WTC11 (cell line): ENCODE data around the gene ODAD3. TPM values are rescaled to one million over a fixed set of nuclear protein-coding genes. Genes with fewer than 3 reads are reported as not detected.

Experiments used
- ATAC-seq: fragments of 200-7000 bp; cut with Tn5 transposase; 2 replicates; pipeline ENCODE4 v1.10.0; 2021; ENCODE audit warnings: mild to moderate bottlenecking, moderate library complexity
- CTCF ChIA-PET: fragments of 300-600 bp; sonication (Branson Sonifier 250); formaldehyde crosslinking; loops from one replicate; lab custom pipeline; 2021; ENCODE audit warnings: antibody characterized with exemption; lab: Charles Lee
- POLR2A ChIA-PET: fragments of 350-600 bp; sonication (Branson Sonifier 250); formaldehyde crosslinking; loops from one replicate; lab custom pipeline; 2021; ENCODE audit warnings: antibody characterized with exemption; lab: Charles Lee
- DNase-seq: peaks from one replicate; pipeline ENCODE4 v3.0.0; 2021; ENCODE audit warnings: low spot score
- H3K27ac Mint-ChIP-seq: 2 replicates; pipeline ENCODE4 v1.8.0; 2021; ENCODE audit warnings: mixed read lengths
- H3K27me3 Mint-ChIP-seq: 2 replicates; pipeline ENCODE4 v1.8.0; 2021; ENCODE audit warnings: low read depth, mild to moderate bottlenecking, moderate library complexity, mixed read lengths
- H3K36me3 Mint-ChIP-seq: 2 replicates; pipeline ENCODE4 v1.8.0; 2021; ENCODE audit warnings: mixed read lengths
- H3K4me1 Mint-ChIP-seq: 2 replicates; pipeline ENCODE4 v1.8.0; 2022; ENCODE audit warnings: mixed read lengths
- H3K4me3 Mint-ChIP-seq: 2 replicates; pipeline ENCODE4 v1.8.0; 2021; ENCODE audit warnings: mild to moderate bottlenecking, moderate library complexity, mixed read lengths
- H3K9me3 Mint-ChIP-seq: 2 replicates; pipeline ENCODE4 v1.8.0; 2021; ENCODE audit warnings: mixed read lengths
- ARID4B ChIP-seq: sonication (generic); formaldehyde crosslinking; IDR thresholded peaks from 2 replicates; pipeline ENCODE4 v1.8.0; 2023; ENCODE audit warnings: missing genetic modification reagents, mild to moderate bottlenecking, borderline replicate concordance
- ATF2 ChIP-seq: sonication (generic); formaldehyde crosslinking; IDR thresholded peaks from 2 replicates; pipeline ENCODE4 v1.8.1; 2022; ENCODE audit warnings: low read depth, missing genetic modification reagents, borderline replicate concordance
- CREB1 ChIP-seq: sonication (generic); formaldehyde crosslinking; IDR thresholded peaks from 2 replicates; pipeline ENCODE4 v1.8.0; 2023; ENCODE audit warnings: mild to moderate bottlenecking, missing genetic modification reagents
- E2F5 ChIP-seq: sonication (generic); formaldehyde crosslinking; IDR thresholded peaks from 2 replicates; pipeline ENCODE4 v1.8.1; 2022; ENCODE audit warnings: mild to moderate bottlenecking, moderate library complexity, missing genetic modification reagents
- IRF2 ChIP-seq: sonication (generic); formaldehyde crosslinking; IDR thresholded peaks from 2 replicates; pipeline ENCODE4 v1.8.0; 2022; ENCODE audit warnings: low read depth, missing genetic modification reagents, borderline replicate concordance
- NFE2L1 ChIP-seq: sonication (generic); formaldehyde crosslinking; IDR thresholded peaks from 2 replicates; pipeline ENCODE4 v1.8.1; 2023; ENCODE audit warnings: missing genetic modification reagents
- SOX15 ChIP-seq: fragments of 250-450 bp; sonication (Bioruptor Pico); IDR thresholded peaks from 2 replicates; pipeline ENCODE4 v1.9.0; 2021; ENCODE audit warnings: mild to moderate bottlenecking
- USF1 ChIP-seq: sonication (generic); formaldehyde crosslinking; IDR thresholded peaks from 2 replicates; pipeline ENCODE4 v1.8.0; 2022; ENCODE audit warnings: mild to moderate bottlenecking, missing genetic modification reagents
- USF2 ChIP-seq: sonication (generic); formaldehyde crosslinking; IDR thresholded peaks from 2 replicates; pipeline ENCODE4 v1.8.1; 2023; ENCODE audit warnings: mild to moderate bottlenecking, missing genetic modification reagents, moderate library complexity
- ZNF121 ChIP-seq: sonication (generic); formaldehyde crosslinking; IDR thresholded peaks from 2 replicates; pipeline ENCODE4 v1.8.0; 2023; ENCODE audit warnings: missing genetic modification reagents
- ZNF281 ChIP-seq: sonication (generic); formaldehyde crosslinking; IDR thresholded peaks from 2 replicates; pipeline ENCODE4 v1.8.0; 2023; ENCODE audit warnings: mild to moderate bottlenecking, missing genetic modification reagents
- ZNF317 ChIP-seq: sonication (generic); formaldehyde crosslinking; IDR thresholded peaks from 2 replicates; pipeline ENCODE4 v1.8.1; 2023; ENCODE audit warnings: low read depth, mild to moderate bottlenecking, moderate library complexity, missing genetic modification reagents, borderline replicate concordance
- total RNA-seq: library from RNA; stranded (reverse); gene quantifications from 3 replicates; pipeline ENCODE4 v1.2.3, GENCODE V29; 2021

ODAD3 gene
- total RNA-seq, 1 experiment from 2014 or later, result 4.1 TPM

GRCh38 chr19:11377756-11378155 lies 57.2 kb downstream of the ODAD3 start:
- Mint-ChIP-seq H3K4me1 (peaks cover 35% of the 10 kb centered on the region), H3K9me3 (peaks cover 3% of the 10 kb centered on the region; the same call in 1 of the 2 replicates)
- no peak for DNase-seq
- no peak for TF ChIP-seq ATF2
- TF ChIP-seq ARID4B, result no peak
- TF ChIP-seq IRF2 (CRISPR knock-in tag), result no peak
- no peak for TF ChIP-seq ZNF281 (CRISPR knock-in tag)
- no peak for TF ChIP-seq CREB1 (CRISPR knock-in tag)
- no peak for TF ChIP-seq E2F5
- no peak for TF ChIP-seq SOX15 (CRISPR knock-in tag)
- no peak for TF ChIP-seq NFE2L1 (CRISPR knock-in tag)
- no peak for TF ChIP-seq ZNF121 (CRISPR knock-in tag)
- TF ChIP-seq, all 79 proteins: peak for 0
- ChIA-PET POLR2A (interaction anchor here (0.5 kb wide), 1 partner anchor 18 kb away, joined by 4 read pairs; no protein-coding TSS in a partner anchor), CTCF (interaction anchor here (0.6 to 4.6 kb wide), 7 partner anchors 26 to 104 kb away, joined by 3 to 59 read pairs (median 4); partner anchors contain the start of genes CCDC159, ELAVL3, PRKCSH and TMEM205)
- no peak for ATAC-seq
- peaks cover 3% of the 10 kb centered on the region; the same call in 1 of the 2 replicates for H3K27me3 Mint-ChIP-seq
- no peak overlapping the region for H3K27ac Mint-ChIP-seq
- H3K36me3 Mint-ChIP-seq, result peaks cover 10% of the 10 kb centered on the region
- H3K4me3 Mint-ChIP-seq, result no peak overlapping the region

GRCh38 chr19:11377237-11377636 lies 57.7 kb downstream of the ODAD3 start:
- peak; percentile 81 for TF ChIP-seq USF1 (CRISPR knock-in tag)
- no peak for TF ChIP-seq ZNF317 (CRISPR knock-in tag)
- TF ChIP-seq USF2 (CRISPR knock-in tag), result peak; percentile 88
- peaks cover 32% of the 10 kb centered on the region for H3K4me1 Mint-ChIP-seq
- ChIA-PET CTCF (interaction anchor here (0.9 to 4.6 kb wide), 6 partner anchors 31 to 105 kb away, joined by 3 to 59 read pairs (median 4); partner anchors contain the start of genes CCDC159, ELAVL3, PRKCSH and TMEM205), POLR2A (interaction anchor here (0.5 kb wide), 1 partner anchor 19 kb away, joined by 4 read pairs; no protein-coding TSS in a partner anchor)
- H3K27me3 Mint-ChIP-seq, result peaks cover 3% of the 10 kb centered on the region; the same call in 1 of the 2 replicates
- H3K9me3 Mint-ChIP-seq, result peaks cover 3% of the 10 kb centered on the region; the same call in 1 of the 2 replicates
- ATAC-seq (no peak), DNase-seq (no peak)
- H3K27ac Mint-ChIP-seq, result peak overlapping the region; percentile 95
- no peak overlapping the region for H3K4me3 Mint-ChIP-seq
- peaks cover 10% of the 10 kb centered on the region for H3K36me3 Mint-ChIP-seq
